Psoas muscle (tissue), 8 donors: Measurements from ENCODE around the gene FSTL4. TPM values are rescaled to one million over a fixed set of nuclear protein-coding genes. Genes with fewer than 3 reads are reported as not detected.

Source experiments
- ATAC-seq, 4 donors: fragments of 200-7000 bp; cut with Tn5 transposase; one replicate each; pipeline ENCODE4 v1.9.1; 2020; ENCODE audit warnings: moderate library complexity in 3 of 4, mild to moderate bottlenecking in 2 of 4
- DNase-seq, 2 donors: peaks; one replicate each; pipeline ENCODE4 v3.0.0-alpha.2; 2020
- H3K27ac ChIP-seq: fragments of 200-600 bp; one replicate; pipeline ENCODE4 v1.8.0; 2022
- H3K27me3 ChIP-seq, 3 donors: fragments of 200-600 bp in 1 of 3; one replicate each; pipeline versions ENCODE4 v1.6.1 to v1.8.0; 2013 to 2022; ENCODE audit warnings: low read length in 2 of 3, mild to moderate bottlenecking in 2 of 3, moderate library complexity in 1 of 3; ENCODE audit not compliant: insufficient read depth in 3 of 3
- H3K36me3 ChIP-seq, 2 donors: fragments of 200-600 bp in 1 of 2; one replicate each; pipeline versions ENCODE4 v1.6.1 to v1.8.0; 2013 to 2022; ENCODE audit warnings: low read depth in 1 of 2, mild to moderate bottlenecking in 1 of 2, moderate library complexity in 1 of 2; ENCODE audit not compliant: insufficient read depth in 1 of 2
- H3K4me1 ChIP-seq: fragments of 200-600 bp; one replicate; pipeline ENCODE4 v1.8.0; 2022
- H3K4me3 ChIP-seq: fragments of 200-600 bp; one replicate; pipeline ENCODE4 v1.8.0; 2022; ENCODE audit warnings: mild to moderate bottlenecking
- H3K9me3 ChIP-seq: fragments of 200-600 bp; one replicate; pipeline ENCODE4 v1.8.0; 2022
- whole genome bisulfite sequencing, 3 donors: extraction: QIAGEN DNeasy Blood & Tissue Kit; methylation state at CpG; one replicate each; pipeline versions ENCODE4 v1.1.6 to v1.1.7; 2013; 5-methylcytosine and 5-hydroxymethylcytosine counted together
- intact Hi-C, 2 donors: fragments of 100-400 bp; cut with DNase I; formaldehyde crosslinking; loops; one replicate each; pipeline versions ENCODE4 v1.11.0 to v1.14.2; 2022
- polyA plus RNA-seq, 3 donors: library from polyadenylated mRNA; stranded (reverse); fragments of 200-250 nt; gene quantifications; one replicate each; pipeline ENCODE4 v1.2.3, GENCODE V29; 2013
- total RNA-seq, 4 donors: library from RNA; stranded (reverse); fragmentation: NEBNext Ultra II Directional in 2 of 4; extraction: Animal tissue kit (Norgen Biotek cat#: 25700) in 2 of 4; gene quantifications; one replicate each; pipeline versions ENCODE4 v1.2.1 to v1.2.4, GENCODE V29; 2021 to 2023
- TF ChIP-seq, protein P1 (sequence below): fragments of 200-600 bp; IDR thresholded peaks from one replicate; pipeline ENCODE4 v1.8.0; 2022; ENCODE audit warnings: antibody characterized with exemption
- donor health status: healthy with polysubstance abuse.
- donor health status: DM: no; HTN: no; CAD: no; lungs with moderate emphysema.
- donor health status: Bipolar disorder and iron deficiency.
- donor health status: healthy.
- donor health status: DM: yes; HTN: yes; CAD: no.
- donor health status: DM: no; HTN: no; CAD: no.
- donor health status: DM: no; HTN: no; CAD: no.
- donor health status: DM: yes; HTN: yes; CAD: no.

The FSTL4 gene
- total and polyA plus RNA-seq, 7 donors = 0.07 to 0.81 (median 0.24) TPM

DNA sequence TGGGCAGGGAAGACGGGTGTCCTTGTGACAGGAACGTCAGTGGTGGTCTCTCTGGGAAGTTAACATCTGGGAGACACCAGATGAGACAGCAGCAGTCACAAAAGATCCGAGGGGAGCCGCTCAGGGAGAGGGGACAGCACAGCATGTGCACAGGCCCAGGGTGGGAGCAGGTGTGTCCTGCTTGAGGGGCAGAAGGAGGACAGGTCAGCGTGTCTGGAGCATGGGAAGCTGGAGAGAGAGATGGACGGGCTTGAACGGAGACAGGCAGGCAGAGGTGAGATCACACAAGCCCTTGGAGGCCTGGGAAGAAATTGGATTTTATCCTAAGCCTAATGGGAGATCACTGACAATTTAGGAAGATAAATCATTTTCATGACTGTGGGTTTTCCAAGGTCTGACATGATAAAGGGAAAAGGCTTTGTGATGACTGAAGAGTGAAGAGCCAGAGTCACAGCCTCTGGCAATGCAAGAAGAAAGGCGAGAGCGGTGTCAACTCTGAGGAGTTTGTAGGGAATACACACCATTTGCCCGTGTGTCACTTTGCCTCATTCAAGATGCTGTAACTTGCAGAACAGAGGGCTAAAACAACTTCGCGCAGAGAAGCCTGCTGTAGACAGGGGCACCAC lies 88.3 kb downstream of the FSTL4 start:
- ATAC-seq (no peak), DNase-seq (no peak)
- TF ChIP-seq, protein P1, sequence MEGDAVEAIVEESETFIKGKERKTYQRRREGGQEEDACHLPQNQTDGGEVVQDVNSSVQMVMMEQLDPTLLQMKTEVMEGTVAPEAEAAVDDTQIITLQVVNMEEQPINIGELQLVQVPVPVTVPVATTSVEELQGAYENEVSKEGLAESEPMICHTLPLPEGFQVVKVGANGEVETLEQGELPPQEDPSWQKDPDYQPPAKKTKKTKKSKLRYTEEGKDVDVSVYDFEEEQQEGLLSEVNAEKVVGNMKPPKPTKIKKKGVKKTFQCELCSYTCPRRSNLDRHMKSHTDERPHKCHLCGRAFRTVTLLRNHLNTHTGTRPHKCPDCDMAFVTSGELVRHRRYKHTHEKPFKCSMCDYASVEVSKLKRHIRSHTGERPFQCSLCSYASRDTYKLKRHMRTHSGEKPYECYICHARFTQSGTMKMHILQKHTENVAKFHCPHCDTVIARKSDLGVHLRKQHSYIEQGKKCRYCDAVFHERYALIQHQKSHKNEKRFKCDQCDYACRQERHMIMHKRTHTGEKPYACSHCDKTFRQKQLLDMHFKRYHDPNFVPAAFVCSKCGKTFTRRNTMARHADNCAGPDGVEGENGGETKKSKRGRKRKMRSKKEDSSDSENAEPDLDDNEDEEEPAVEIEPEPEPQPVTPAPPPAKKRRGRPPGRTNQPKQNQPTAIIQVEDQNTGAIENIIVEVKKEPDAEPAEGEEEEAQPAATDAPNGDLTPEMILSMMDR = no peak
- H3K36me3 ChIP-seq = no peaks in the 10 kb centered on the region
- no peaks in the 10 kb centered on the region for H3K4me1 ChIP-seq
- intact Hi-C loops = no loop called here
- H3K4me3 ChIP-seq = no peak overlapping the region
- peaks cover 0 to 2% (median 0%) of the 10 kb centered on the region in 3 donors for H3K27me3 ChIP-seq
- 86 to 88% (median 87%) methylated on average over 12 of the region's 12 CpGs for WGBS, 3 donors
- H3K9me3 ChIP-seq = no peaks in the 10 kb centered on the region
- H3K27ac ChIP-seq = no peak overlapping the region

DNA sequence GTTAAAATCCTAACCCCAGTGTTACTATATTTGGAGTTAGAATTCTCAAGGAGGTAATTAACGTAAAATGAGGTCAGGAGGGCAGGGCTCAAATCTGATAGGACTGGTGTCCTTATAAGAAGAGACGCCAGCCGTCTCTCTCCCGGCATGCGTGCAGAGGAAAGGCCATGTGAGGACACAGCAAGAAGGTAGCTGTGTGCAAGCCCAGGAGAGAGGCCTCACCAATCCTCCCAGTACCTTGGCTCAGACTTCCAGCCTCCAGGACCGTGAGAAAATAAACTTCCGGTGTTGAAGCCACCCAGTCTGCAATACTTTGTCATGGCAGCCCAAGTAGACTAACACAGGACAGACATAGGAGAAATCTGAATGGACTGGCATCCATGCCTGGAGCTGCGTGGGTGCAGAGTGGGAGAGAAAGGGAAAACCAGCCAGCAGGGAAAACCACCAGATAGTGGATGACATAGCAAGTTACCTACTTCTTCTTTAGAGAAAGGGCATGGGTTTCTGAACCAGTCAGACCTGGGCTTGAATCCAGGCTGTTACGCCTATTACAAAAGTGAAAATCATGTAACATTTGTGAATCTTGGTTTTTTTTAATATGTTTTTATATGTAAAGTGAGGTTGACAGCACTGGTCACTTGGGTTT lies 89.2 kb downstream of the FSTL4 start:
- DNase-seq (no peak), ATAC-seq (no peak)
- Histone ChIP-seq H3K36me3 (no peaks in the 10 kb centered on the region), H3K4me1 (no peaks in the 10 kb centered on the region), H3K27ac (no peak overlapping the region), H3K27me3 (peaks cover 0 to 2% (median 0%) of the 10 kb centered on the region in 3 donors), H3K4me3 (no peak overlapping the region), H3K9me3 (no peaks in the 10 kb centered on the region)
- TF ChIP-seq, protein P1 = no peak
- intact Hi-C loops = no loop called here
- 53 to 73% (median 71%) methylated on average over 9 of the region's 9 CpGs for WGBS, 3 donors

DNA sequence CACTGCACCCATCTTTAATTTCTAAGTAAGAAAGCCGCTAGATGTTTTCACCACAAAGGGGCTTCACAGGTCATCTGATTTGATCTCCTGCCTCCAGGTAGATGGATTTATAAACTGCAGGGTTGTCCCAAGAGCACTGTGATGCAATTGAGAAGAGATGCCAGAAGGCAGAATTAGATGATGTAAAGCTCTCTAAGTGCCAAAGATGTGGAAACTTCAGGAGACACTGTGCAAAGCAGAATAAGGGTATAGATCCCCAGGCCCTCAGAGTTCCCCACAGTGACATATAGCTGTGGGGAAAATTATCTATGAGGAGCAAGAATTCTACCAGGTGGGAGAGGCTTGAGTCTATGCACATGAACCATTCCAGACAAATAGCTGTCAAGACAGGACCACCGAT lies 90.5 kb downstream of the FSTL4 start:
- ATAC-seq (no peak), DNase-seq (no peak)
- no peaks in the 10 kb centered on the region for H3K36me3 ChIP-seq
- WGBS, 3 donors = 76 to 88% (median 87%) methylated on average over 2 of the region's 2 CpGs
- no peak overlapping the region for H3K27ac ChIP-seq
- peaks cover 0 to 2% (median 0%) of the 10 kb centered on the region in 3 donors for H3K27me3 ChIP-seq
- TF ChIP-seq, protein P1 = no peak
- intact Hi-C loops = no loop called here
- no peaks in the 10 kb centered on the region for H3K9me3 ChIP-seq
- no peak overlapping the region for H3K4me3 ChIP-seq
- H3K4me1 ChIP-seq = no peaks in the 10 kb centered on the region

DNA sequence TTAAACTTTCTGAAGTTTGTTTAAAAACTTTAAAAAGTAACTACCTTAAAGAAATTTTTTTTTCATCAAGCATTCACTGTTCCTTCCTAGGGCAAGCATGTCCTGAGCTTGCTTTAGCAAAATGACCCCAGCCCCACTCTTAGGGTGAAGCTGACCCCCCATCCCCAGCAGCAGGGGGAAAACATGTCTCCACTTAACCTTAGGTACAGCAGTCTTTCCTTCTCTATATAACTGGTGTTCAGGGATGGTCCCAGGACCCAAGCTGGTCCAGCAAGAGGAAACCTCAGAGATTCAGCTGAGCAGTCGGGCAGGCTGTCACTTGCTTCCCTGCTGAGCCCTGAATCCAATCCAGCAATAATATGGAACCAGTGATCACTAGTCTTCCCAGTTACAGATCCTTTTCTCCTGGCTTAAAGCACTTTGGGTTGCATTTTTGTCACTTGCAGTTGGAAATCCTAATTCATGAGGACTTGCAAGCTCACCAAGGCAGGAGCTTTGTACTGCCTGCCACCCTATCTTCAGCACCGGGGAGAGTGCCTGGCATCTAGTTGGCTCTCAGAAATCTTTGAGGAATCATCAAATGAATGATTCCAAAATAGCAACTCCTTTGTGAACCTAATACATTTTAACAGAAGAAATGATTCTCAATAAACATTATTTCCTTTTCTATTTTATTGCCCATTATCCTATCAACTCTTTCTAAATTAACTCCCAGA lies 91.2 kb downstream of the FSTL4 start:
- H3K4me1 ChIP-seq = no peaks in the 10 kb centered on the region
- intact Hi-C loops = no loop called here
- WGBS, 3 donors = 41 to 50% (median 43%) methylated on average over 2 of the region's 2 CpGs
- no peaks in the 10 kb centered on the region for H3K9me3 ChIP-seq
- TF ChIP-seq, protein P1 = no peak
- H3K27me3 ChIP-seq = peaks cover 0 to 2% (median 0%) of the 10 kb centered on the region in 3 donors
- no peak overlapping the region for H3K4me3 ChIP-seq
- DNase-seq (no peak), ATAC-seq (no peak)
- no peaks in the 10 kb centered on the region for H3K36me3 ChIP-seq
- no peak overlapping the region for H3K27ac ChIP-seq
